HG03103 (cell line): ENCODE data around the gene TOGARAM2.
A peak's percentile ranks its signal among the peaks of the same experiment; 100 is the strongest.
"Not testable (repeated sequence)": the region's sequence is repeated elsewhere in the genome, so short reads cannot be mapped to it uniquely, and the experiment has no call there.

Experiments used
- ATAC-seq: cut with Tn5 transposase; IDR thresholded peaks from one replicate; pipeline ENCODE4 v1.9.1; 2021; ENCODE audit warnings: low read depth; ENCODE audit not compliant: unreplicated experiment

Gene TOGARAM2

DNA sequence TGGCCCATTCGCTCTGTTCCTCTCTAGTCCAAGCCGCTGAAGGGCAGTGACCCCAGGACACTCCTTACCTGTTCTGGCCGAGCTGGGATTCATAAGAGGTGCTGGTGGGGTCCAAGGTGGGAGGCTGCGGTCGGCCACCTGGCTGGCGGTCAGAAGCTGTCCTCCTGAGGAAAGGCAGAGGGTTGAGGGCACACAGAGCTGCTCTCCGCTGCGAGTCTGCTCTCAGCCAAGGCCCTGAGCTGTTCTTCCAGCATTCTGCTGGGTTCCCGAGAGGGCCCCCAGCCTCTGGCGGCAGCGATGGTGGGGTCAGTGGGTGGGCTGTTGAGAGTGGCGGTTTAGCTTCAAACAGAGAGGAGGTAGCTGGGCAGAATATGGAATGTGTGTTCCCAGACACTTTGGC lies 89.4 kb downstream of the TOGARAM2 start:
- ATAC-seq, result no peak

DNA sequence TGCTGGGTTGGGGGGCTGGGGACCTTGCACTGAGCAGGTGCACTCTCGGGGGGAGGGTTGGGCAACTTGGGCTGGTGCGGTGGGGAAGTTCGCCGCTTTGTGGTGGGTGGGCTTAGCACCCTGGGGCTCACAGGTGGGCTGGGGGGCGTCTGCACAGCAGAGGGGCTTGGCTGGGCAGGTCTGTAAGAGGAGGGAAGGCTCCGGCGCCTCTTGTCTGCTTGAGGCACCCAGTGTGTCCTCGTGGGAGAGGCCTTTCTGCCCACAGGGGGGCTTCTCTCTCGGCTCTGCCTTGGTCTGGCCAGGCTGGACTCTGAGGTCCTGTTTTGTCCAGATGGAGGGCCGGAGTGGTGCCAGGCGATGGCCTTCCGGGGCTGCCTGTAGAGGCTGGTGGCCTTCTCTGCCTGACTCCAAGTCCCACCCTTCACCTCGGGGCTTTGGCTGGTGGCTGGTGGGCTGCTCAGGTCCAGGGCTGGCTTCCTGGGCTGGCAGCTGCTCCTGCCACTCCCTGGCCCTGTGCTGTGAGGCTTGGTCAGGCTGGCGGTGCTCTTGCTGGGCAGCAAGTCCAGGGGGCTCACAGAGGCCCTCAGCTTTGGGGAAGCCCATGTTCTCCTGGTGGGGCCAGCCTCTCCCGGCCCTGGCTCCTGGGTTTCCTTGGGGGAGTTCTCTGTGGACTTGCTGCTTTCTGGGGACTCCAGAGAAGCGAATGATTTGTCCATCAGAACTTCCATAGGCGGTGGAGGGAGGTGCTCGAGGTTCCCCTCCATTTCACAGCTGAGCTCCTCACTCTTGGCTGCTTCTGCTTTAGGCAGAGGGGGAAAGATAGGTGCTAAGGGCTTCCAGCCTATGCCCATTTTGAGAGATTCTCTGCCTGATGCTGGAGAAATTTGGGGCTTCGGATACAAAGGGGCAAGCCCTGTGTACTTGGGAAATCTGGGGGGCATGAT lies 90.2 kb downstream of the TOGARAM2 start:
- ATAC-seq, result no peak

- no peak for ATAC-seq
Measured at GRCh38 chr2:29072251-29072650, 91.2 kb downstream of the TOGARAM2 start.

- no peak for ATAC-seq
Measured at GRCh38 chr2:29072971-29073725, 92.0 kb downstream of the TOGARAM2 start.

GRCh38 chr2:29073933-29074332 lies 92.8 kb downstream of the TOGARAM2 start:
- no peak for ATAC-seq

DNA sequence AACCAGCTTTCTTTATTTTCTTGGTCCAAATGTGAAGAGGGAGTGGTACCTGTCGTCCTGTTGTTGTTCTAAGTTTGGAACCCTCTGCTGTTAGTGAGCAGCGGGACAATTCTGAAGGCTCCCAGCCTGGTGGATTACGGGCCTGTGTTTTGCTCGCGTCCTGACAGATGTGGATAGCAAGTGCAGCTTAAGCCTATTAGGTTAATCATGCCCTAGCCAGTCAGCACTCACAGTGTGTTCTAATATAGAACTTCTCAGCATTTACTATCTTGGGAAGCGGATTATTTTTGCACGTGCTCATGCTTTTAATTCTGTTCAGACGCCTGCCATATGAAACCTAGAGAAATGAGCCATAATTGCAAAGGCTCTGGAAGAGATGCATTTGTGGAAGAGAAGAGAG lies 93.3 kb downstream of the TOGARAM2 start, which contains the start of gene PCARE:
TSS of gene PCARE (minus strand) at position 113 of the 400 bp plus-strand sequence. CDS start 262 bp downstream, outside the sequence.
- no peak for ATAC-seq

DNA sequence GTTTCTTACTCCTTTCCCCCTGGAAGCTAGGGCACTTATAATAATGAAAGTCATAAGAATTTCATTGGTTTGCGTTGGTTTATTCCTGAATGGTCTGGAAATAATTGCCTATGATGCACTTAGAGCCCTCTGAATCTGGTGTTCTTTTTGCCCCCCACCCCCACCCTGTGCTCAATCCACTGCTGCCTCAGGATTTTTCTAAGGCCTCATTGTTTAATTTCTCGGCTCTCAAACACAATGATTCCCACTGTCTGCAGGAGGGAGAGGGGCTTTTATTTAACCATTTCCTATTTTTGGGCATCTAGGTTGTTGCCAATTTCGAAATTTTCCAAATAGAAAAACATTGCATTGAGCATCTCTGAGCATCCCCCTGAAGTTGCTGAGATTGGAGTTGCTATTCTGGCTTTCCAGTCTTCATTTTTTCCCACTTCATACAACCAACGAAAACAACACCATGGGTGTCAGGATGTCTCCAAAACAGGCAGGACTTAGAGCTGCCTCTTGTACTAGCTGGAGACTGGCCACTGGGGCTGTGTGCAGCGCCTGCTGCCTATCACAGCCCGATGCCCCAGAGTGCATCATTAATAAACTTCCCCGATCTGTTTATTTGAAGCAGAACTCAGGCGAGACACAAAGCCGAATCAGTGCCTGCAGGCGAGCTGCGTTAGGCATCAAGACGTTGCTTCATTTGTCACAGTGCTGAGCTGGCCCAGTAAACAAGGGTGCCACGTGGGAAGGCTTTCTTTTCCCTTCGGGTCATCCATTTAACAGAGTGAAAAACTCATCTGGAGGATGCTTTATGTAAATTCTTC lies 95.0 kb downstream of the TOGARAM2 start:
- ATAC-seq, result no peak

GRCh38 chr2:29079887-29080286 lies 98.8 kb downstream of the TOGARAM2 start:
- no peak for ATAC-seq

DNA sequence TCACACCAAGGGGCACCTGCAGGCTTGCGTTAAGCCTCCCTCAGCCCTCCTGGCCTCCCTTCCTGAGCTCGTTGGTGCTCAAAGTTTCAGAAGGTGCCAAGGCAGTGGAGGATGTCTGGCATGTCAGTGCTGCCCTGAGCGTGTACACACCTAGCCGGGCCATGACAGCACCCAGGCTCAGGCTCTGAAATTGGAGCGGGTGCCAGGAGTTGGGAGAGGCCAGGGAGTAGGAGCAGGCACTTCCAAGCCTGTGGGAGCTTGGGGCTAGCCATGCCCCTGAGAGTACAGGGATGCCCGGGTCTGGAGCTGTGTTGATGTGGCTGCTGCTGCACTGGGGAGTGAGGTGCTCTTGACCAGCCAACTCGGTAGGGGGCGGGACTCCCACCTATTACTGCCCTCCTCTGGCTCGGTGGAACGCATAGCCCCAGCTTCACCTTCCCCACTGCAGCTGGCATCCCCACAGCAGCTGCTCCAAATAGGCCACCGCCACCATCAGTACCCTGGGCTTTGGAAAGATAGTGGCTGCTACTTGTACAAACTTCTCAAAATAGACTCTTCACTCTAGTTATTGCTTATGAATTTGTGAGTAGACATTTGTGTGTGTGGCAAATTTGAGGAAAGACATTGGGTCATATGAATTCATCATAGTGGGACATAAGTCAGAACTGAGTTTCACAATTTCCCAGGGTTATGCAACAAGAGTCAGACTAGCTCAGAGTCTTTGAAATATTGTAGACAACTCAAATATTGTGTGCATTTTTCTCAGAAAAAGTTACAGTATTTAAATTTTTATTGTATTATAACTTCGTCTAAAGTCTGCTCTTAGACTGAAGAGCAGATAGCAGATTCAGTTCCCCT lies 100.0 kb downstream of the TOGARAM2 start:
- no peak for ATAC-seq

GRCh38 chr2:29082804-29083495 lies 101.9 kb downstream of the TOGARAM2 start:
- peak; percentile 52 for ATAC-seq

GRCh38 chr2:29084554-29084953 lies 103.5 kb downstream of the TOGARAM2 start:
- no peak for ATAC-seq

DNA sequence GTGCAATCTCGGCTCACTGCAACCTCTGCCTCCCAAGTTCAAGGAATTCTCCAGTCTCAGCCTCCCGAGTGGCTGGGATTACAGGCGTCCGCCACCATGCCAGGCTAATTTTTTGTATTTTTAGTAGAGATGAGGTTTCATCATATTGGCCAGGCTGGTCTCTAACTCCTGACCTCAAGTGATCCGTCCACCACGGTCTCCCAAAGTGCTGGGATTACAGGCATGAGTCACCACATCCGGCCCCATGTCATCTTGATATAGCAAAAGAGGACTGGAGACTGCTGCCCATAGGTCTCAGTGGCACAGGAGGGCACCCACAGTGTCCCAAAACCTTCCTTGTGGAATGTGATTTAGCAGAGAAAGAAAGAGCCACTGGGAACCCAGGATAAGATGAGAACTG lies 109.2 kb downstream of the TOGARAM2 start:
- ATAC-seq, result not testable (repeated sequence)

DNA sequence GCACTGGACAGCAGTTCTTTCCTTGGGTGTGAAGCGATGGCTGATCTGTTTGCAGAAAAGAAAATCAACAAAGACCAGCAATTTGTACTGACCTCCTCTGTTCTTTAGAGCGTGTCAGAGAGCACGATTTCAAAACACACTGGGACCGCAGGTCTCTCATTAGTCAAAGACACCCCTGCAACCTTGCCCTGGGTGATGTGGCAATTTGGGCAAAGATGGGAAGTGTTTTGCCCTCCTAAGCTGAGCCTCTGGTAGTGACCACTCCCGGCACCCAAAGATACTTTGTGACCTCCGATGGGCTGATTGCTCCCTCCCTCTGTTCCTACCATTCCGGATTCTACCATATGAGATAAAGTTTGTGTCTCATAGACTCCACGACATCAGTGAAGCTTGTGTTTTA lies 115.9 kb downstream of the TOGARAM2 start:
- ATAC-seq, result no peak

GRCh38 chr2:29097569-29097968 lies 116.5 kb downstream of the TOGARAM2 start:
- ATAC-seq, result no peak

- ATAC-seq, result no peak
Measured at GRCh38 chr2:29100564-29100963, 119.5 kb downstream of the TOGARAM2 start.
